Heart left ventricle (tissue), 13 donors: ENCODE results near the gene ALG9.

Source experiments
- POLR2A ChIP-seq, 2 donors: fragments of 450-650 bp; IDR thresholded peaks; one replicate each; pipeline ENCODE4 v1.6.1; 2017; ENCODE audit warnings: antibody characterized with exemption in 2 of 2, mild to moderate bottlenecking in 2 of 2, moderate library complexity in 2 of 2
- TF ChIP-seq, protein P1 (sequence below), 12 donors: fragments of 200-600 bp; sonication (generic) in 4 of 12; IDR thresholded peaks; one replicate each; pipeline versions ENCODE4 v1.5.0 to v1.8.0; 2018 to 2022; ENCODE audit warnings: antibody characterized with exemption in 12 of 12, mild to moderate bottlenecking in 5 of 12
- donor health status: ischemic (EF 13 %, LVEDD 7.1; RV severe dilation, severe dysfunction).
- donor health status: DM: no; HTN: yes; CAD: no.
- donor health status: DM: no; HTN: no; CAD: no.
- donor health status: ischemic (EF 25% LVEDD 6.9; RV normal size, moderate dysfunction).
- donor health status: ischemic (EF 25% LVEDD 5.7; RV mildly dilated, moderate dysfunction).
- donor health status: ischemic (EF 35%, LVEDD 5.7; RV mildly dilated, moderate dysfunction).
- donor health status: nonischemic (EF 11% LVEDD 7.7; RV severe dilation, severe dysfunction).
- donor health status: DM: yes; HTN: yes; CAD: no.
- donor health status: PGD.
- donor health status: ischemic (EF 29% LVEDD 5.4; RV normal size, mild dysfunction).
- donor health status: nonischemic (EF 23%, LVEDD 6.1; RV moderate dilation, normal function).

DNA sequence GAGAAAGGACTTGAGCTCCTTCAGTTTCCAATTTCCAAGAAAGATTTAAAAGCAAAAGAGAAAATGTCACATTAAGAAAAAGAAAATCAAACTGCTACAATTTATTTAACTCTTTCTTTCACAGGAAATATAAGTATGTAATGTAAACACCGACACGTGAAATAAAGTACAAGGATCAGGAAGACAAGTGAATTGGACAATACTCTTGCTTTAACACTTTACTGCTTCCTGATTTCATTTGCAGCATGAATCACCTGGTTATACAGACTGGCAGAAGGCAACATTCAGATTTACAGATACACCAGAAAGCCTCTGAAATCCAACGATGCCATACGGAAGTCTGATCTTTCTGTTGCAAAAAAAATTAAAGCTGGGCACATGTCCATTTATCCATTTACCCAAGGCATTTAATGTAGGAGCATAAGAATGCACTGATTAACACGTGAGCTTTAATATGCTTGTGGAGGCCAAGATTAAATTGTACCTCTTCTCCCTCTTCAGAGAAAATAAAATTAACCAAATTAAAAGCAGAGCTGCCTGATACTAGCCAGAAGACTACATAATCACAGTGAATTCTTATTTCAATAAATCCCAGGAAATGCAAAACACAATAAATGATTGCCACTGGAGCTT is 89.2 kb downstream of the ALG9 start:
- TF ChIP-seq, protein P1, sequence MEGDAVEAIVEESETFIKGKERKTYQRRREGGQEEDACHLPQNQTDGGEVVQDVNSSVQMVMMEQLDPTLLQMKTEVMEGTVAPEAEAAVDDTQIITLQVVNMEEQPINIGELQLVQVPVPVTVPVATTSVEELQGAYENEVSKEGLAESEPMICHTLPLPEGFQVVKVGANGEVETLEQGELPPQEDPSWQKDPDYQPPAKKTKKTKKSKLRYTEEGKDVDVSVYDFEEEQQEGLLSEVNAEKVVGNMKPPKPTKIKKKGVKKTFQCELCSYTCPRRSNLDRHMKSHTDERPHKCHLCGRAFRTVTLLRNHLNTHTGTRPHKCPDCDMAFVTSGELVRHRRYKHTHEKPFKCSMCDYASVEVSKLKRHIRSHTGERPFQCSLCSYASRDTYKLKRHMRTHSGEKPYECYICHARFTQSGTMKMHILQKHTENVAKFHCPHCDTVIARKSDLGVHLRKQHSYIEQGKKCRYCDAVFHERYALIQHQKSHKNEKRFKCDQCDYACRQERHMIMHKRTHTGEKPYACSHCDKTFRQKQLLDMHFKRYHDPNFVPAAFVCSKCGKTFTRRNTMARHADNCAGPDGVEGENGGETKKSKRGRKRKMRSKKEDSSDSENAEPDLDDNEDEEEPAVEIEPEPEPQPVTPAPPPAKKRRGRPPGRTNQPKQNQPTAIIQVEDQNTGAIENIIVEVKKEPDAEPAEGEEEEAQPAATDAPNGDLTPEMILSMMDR (IDR thresholded peaks at IDR 0.05): no peak
- no peak for TF ChIP-seq POLR2A (IDR thresholded peaks at IDR 0.05)
